Measurements from ENCODE around the gene SHC3. TPM values are rescaled to one million over a fixed set of nuclear protein-coding genes. Genes with fewer than 3 reads are reported as not detected.

SHC3 gene
- total RNA-seq, 2 donors from 2014 or later: 0.95 to 1.3 TPM

GRCh38 chr9:88996046-88996920, 182.3 kb downstream of the SHC3 start:
- H3K27ac Mint-ChIP-seq: no peak overlapping the region
- WGBS, 2 experiments (ENCODE audit: insufficient coverage in 1 of 2, insufficient read length in 1 of 2): 95 to 99% methylated on average over 10 to 14 of the region's 14 CpGs

GRCh38 chr9:88995627-88996026, 183.0 kb downstream of the SHC3 start:
- Mint-ChIP-seq H3K4me1 (peaks cover 34% of the 10 kb centered on the region), H3K9me3 (no peaks in the 10 kb centered on the region), H3K27me3 (ENCODE audit: insufficient read depth) (peaks cover 3% of the 10 kb centered on the region), H3K36me3 (ENCODE audit: low read depth) (peaks cover 61% of the 10 kb centered on the region), H3K27ac (no peak overlapping the region), H3K4me3 (peak overlapping the region; percentile 95)
- Histone ChIP-seq H3K4me1 (ENCODE audit: control insufficient read depth, insufficient read depth, low read length) (peaks cover 19% of the 10 kb centered on the region), H3K9me3 (ENCODE audit: control insufficient read depth, low read length) (no peaks in the 10 kb centered on the region), H3K4me3 (ENCODE audit: low read length) (peak overlapping the region; percentile 97), H3K9ac (ENCODE audit: extremely low read depth, low read length, poor library complexity, severe bottlenecking) (no peak overlapping the region), H3K36me3 (ENCODE audit: control insufficient read depth, insufficient read depth, low read length) (peaks cover 71% of the 10 kb centered on the region), H3K27ac (ENCODE audit: low read depth, low read length) (no peak overlapping the region), H3K27me3 (ENCODE audit: control insufficient read depth, insufficient read depth, low read length, poor library complexity, severe bottlenecking) (no peaks in the 10 kb centered on the region)
- 92 to 95% methylated on average over 4 to 6 of the region's 6 CpGs for WGBS, 2 experiments (ENCODE audit: insufficient coverage in 1 of 2, insufficient read length in 1 of 2)
- TF ChIP-seq CTCF (conservative IDR thresholded peaks at IDR 0.05): no peak
- DNase-seq: no peak

More at GRCh38 chr9:88996046-88996920, 182.3 kb downstream of the SHC3 start:
- Mint-ChIP-seq H3K4me3 (peak overlapping the region; percentile 95), H3K4me1 (peaks cover 40% of the 10 kb centered on the region), H3K36me3 (ENCODE audit: low read depth) (peaks cover 67% of the 10 kb centered on the region), H3K9me3 (no peaks in the 10 kb centered on the region), H3K27me3 (ENCODE audit: insufficient read depth) (peaks cover 3% of the 10 kb centered on the region)
- H3K9me3 ChIP-seq (ENCODE audit: control insufficient read depth, low read length): no peaks in the 10 kb centered on the region
- no peak overlapping the region for H3K9ac ChIP-seq (ENCODE audit: extremely low read depth, low read length, poor library complexity, severe bottlenecking)
- no peak overlapping the region for H3K27ac ChIP-seq (ENCODE audit: low read depth, low read length)
- no peak for TF ChIP-seq CTCF (conservative IDR thresholded peaks at IDR 0.05)
- peaks cover 21% of the 10 kb centered on the region for H3K4me1 ChIP-seq (ENCODE audit: control insufficient read depth, insufficient read depth, low read length)
- H3K4me3 ChIP-seq (ENCODE audit: low read length): peak overlapping the region; percentile 97
- no peak for DNase-seq
- H3K27me3 ChIP-seq (ENCODE audit: control insufficient read depth, insufficient read depth, low read length, poor library complexity, severe bottlenecking): no peaks in the 10 kb centered on the region
- peaks cover 73% of the 10 kb centered on the region for H3K36me3 ChIP-seq (ENCODE audit: control insufficient read depth, insufficient read depth, low read length)

- Mint-ChIP-seq H3K4me1 (peaks cover 31% of the 10 kb centered on the region), H3K36me3 (ENCODE audit: low read depth) (peaks cover 57% of the 10 kb centered on the region), H3K27ac (no peak overlapping the region), H3K9me3 (no peaks in the 10 kb centered on the region), H3K27me3 (ENCODE audit: insufficient read depth) (peaks cover 3% of the 10 kb centered on the region), H3K4me3 (peak overlapping the region; percentile 95)
- Histone ChIP-seq H3K4me1 (ENCODE audit: control insufficient read depth, insufficient read depth, low read length) (peaks cover 19% of the 10 kb centered on the region), H3K27me3 (ENCODE audit: control insufficient read depth, insufficient read depth, low read length, poor library complexity, severe bottlenecking) (no peaks in the 10 kb centered on the region), H3K9me3 (ENCODE audit: control insufficient read depth, low read length) (no peaks in the 10 kb centered on the region), H3K27ac (ENCODE audit: low read depth, low read length) (no peak overlapping the region), H3K36me3 (ENCODE audit: control insufficient read depth, insufficient read depth, low read length) (peaks cover 71% of the 10 kb centered on the region), H3K4me3 (ENCODE audit: low read length) (peak overlapping the region; percentile 97), H3K9ac (ENCODE audit: extremely low read depth, low read length, poor library complexity, severe bottlenecking) (peak overlapping the region; percentile 17)
- WGBS, 2 experiments (ENCODE audit: insufficient coverage in 1 of 2, insufficient read length in 1 of 2): 87 to 100% methylated on average over 2 to 4 of the region's 6 CpGs
- TF ChIP-seq CTCF (conservative IDR thresholded peaks at IDR 0.05): no peak
- DNase-seq: no peak
Observed at GRCh38 chr9:88995200-88995577, 183.4 kb downstream of the SHC3 start.
